Stimulated activated naive B cell treated with anti-CD40 and anti-IgM and Interleukin-4, amounts not matched to agents 10 μg/mL and 1 μg/mL and 100 μg/mL, for 72 hours (primary cell): ENCODE measurements around the gene TMEM109.

Experiments used
- ATAC-seq, 2 donors: fragments of 150-1000 bp; cut with Tn5 transposase; replicated peaks; 2 replicates each; pipeline ENCODE4 v1.10.0; 2021; ENCODE audit warnings: moderate library complexity in 1 of 2
- DNase-seq: peaks from one replicate; pipeline ENCODE4 v3.0.0; 2021
- H3K27ac Mint-ChIP-seq: one replicate; pipeline ENCODE4 v1.8.0; 2022; ENCODE audit warnings: mild to moderate bottlenecking, mixed read lengths
- H3K27me3 Mint-ChIP-seq, 2 donors: one replicate each; pipeline ENCODE4 v1.8.0; 2022; ENCODE audit warnings: mixed read lengths in 2 of 2
- H3K36me3 Mint-ChIP-seq, 2 donors: one replicate each; pipeline ENCODE4 v1.8.0; 2022; ENCODE audit warnings: mixed read lengths in 2 of 2, mild to moderate bottlenecking in 1 of 2
- H3K4me1 Mint-ChIP-seq, 2 donors: one replicate each; pipeline ENCODE4 v1.8.0; 2022; ENCODE audit warnings: mixed read lengths in 2 of 2, mild to moderate bottlenecking in 1 of 2
- H3K4me3 Mint-ChIP-seq, 2 donors: one replicate each; pipeline ENCODE4 v1.8.0; 2022; ENCODE audit warnings: mild to moderate bottlenecking in 2 of 2, mixed read lengths in 2 of 2, moderate library complexity in 1 of 2
- H3K9me3 Mint-ChIP-seq, 2 donors: one replicate each; pipeline ENCODE4 v1.8.0; 2022; ENCODE audit warnings: mixed read lengths in 2 of 2, mild to moderate bottlenecking in 1 of 2

The TMEM109 gene

GRCh38 chr11:60955571-60955970 is 41.6 kb downstream of the TMEM109 start:
- ATAC-seq (no peak), DNase-seq (no peak)
- Mint-ChIP-seq H3K36me3 (peaks cover 0 to 2% of the 10 kb centered on the region in 2 donors), H3K27me3 (no peaks in the 10 kb centered on the region), H3K27ac (no peak overlapping the region), H3K4me1 (peaks cover 33 to 42% of the 10 kb centered on the region in 2 donors), H3K4me3 (no peak overlapping the region), H3K9me3 (no peaks in the 10 kb centered on the region)

GRCh38 chr11:60957188-60957587 is 43.2 kb downstream of the TMEM109 start:
- no peaks in the 10 kb centered on the region for H3K36me3 Mint-ChIP-seq
- H3K27me3 Mint-ChIP-seq: no peaks in the 10 kb centered on the region
- H3K9me3 Mint-ChIP-seq: no peaks in the 10 kb centered on the region
- H3K4me1 Mint-ChIP-seq: peaks cover 30 to 38% of the 10 kb centered on the region in 2 donors
- H3K4me3 Mint-ChIP-seq: no peak overlapping the region
- DNase-seq (no peak), ATAC-seq (no peak)
- no peak overlapping the region for H3K27ac Mint-ChIP-seq

- H3K27me3 Mint-ChIP-seq: no peaks in the 10 kb centered on the region
- no peak for ATAC-seq
- peaks cover 10 to 16% of the 10 kb centered on the region in 2 donors for H3K4me1 Mint-ChIP-seq
- DNase-seq: no peak
- H3K4me3 Mint-ChIP-seq: no peak overlapping the region
- no peaks in the 10 kb centered on the region for H3K9me3 Mint-ChIP-seq
- H3K27ac Mint-ChIP-seq: no peak overlapping the region
- H3K36me3 Mint-ChIP-seq: no peaks in the 10 kb centered on the region
Measured at GRCh38 chr11:60959431-60959830, 45.5 kb downstream of the TMEM109 start.

GRCh38 chr11:60960405-60960804 is 46.4 kb downstream of the TMEM109 start:
- no peak overlapping the region for H3K27ac Mint-ChIP-seq

GRCh38 chr11:60964801-60965200 is 50.8 kb downstream of the TMEM109 start:
- no peak overlapping the region for H3K27ac Mint-ChIP-seq
- ATAC-seq (no peak), DNase-seq (no peak)
- H3K4me3 Mint-ChIP-seq: no peak overlapping the region
- H3K4me1 Mint-ChIP-seq: peaks cover under 1 to 3% of the 10 kb centered on the region in 2 donors
- peaks cover 0 to 3% of the 10 kb centered on the region in 2 donors for H3K9me3 Mint-ChIP-seq
- H3K27me3 Mint-ChIP-seq: peaks cover 0 to 6% of the 10 kb centered on the region in 2 donors
- H3K36me3 Mint-ChIP-seq: peaks cover 0 to 3% of the 10 kb centered on the region in 2 donors

More at GRCh38 chr11:60960405-60960804, 46.4 kb downstream of the TMEM109 start:
- Mint-ChIP-seq H3K9me3 (no peaks in the 10 kb centered on the region), H3K4me1 (peaks cover 7 to 11% of the 10 kb centered on the region in 2 donors), H3K27me3 (no peaks in the 10 kb centered on the region), H3K4me3 (no peak overlapping the region), H3K36me3 (no peaks in the 10 kb centered on the region)
- no peak for ATAC-seq
- no peak for DNase-seq

- peaks cover 0 to 3% of the 10 kb centered on the region in 2 donors for H3K36me3 Mint-ChIP-seq
- DNase-seq: no peak
- no peak overlapping the region for H3K4me3 Mint-ChIP-seq
- H3K4me1 Mint-ChIP-seq: peaks cover 17 to 20% of the 10 kb centered on the region in 2 donors
- H3K27me3 Mint-ChIP-seq: peaks cover 0 to 6% of the 10 kb centered on the region in 2 donors
- no peak for ATAC-seq
- no peak overlapping the region for H3K27ac Mint-ChIP-seq
- H3K9me3 Mint-ChIP-seq: peaks cover 0 to 3% of the 10 kb centered on the region in 2 donors
Measured at GRCh38 chr11:60966890-60967289, 52.9 kb downstream of the TMEM109 start.

- Mint-ChIP-seq H3K9me3 (peaks cover 0 to 3% of the 10 kb centered on the region in 2 donors), H3K4me3 (no peak overlapping the region), H3K4me1 (peaks cover 26 to 30% of the 10 kb centered on the region in 2 donors), H3K36me3 (peaks cover 0 to 3% of the 10 kb centered on the region in 2 donors), H3K27me3 (peaks cover 0 to 6% of the 10 kb centered on the region in 2 donors), H3K27ac (no peak overlapping the region)
- ATAC-seq: no peak
- no peak for DNase-seq
Measured at GRCh38 chr11:60968223-60968622, 54.3 kb downstream of the TMEM109 start.

- Mint-ChIP-seq H3K4me1 (peaks cover 30 to 31% of the 10 kb centered on the region in 2 donors), H3K27me3 (peaks cover 0 to 6% of the 10 kb centered on the region in 2 donors), H3K27ac (peak overlapping the region; percentile 43), H3K36me3 (peaks cover 0 to 3% of the 10 kb centered on the region in 2 donors), H3K4me3 (peak overlapping the region; percentile 5 to 54), H3K9me3 (peaks cover 0 to 3% of the 10 kb centered on the region in 2 donors)
- ATAC-seq: peak; percentile 83 to 85
- peak; percentile 45 for DNase-seq
Measured at GRCh38 chr11:60970369-60970774, 56.4 kb downstream of the TMEM109 start.

GRCh38 chr11:60970890-60971289 is 56.9 kb downstream of the TMEM109 start:
- Mint-ChIP-seq H3K36me3 (peaks cover 0 to 3% of the 10 kb centered on the region in 2 donors), H3K9me3 (peaks cover 0 to 3% of the 10 kb centered on the region in 2 donors), H3K27ac (peak overlapping the region; percentile 73), H3K27me3 (peaks cover 0 to 6% of the 10 kb centered on the region in 2 donors), H3K4me1 (peaks cover 30 to 31% of the 10 kb centered on the region in 2 donors), H3K4me3 (peak overlapping the region in 1 of 2 donors; percentile 42)
- ATAC-seq (no peak), DNase-seq (no peak)

GRCh38 chr11:60971520-60971919 is 57.6 kb downstream of the TMEM109 start, which contains the start of gene CD6:
Gene CD6, plus strand, starts transcription at chr11:60971680. Its CDS starts 186 bp downstream, at chr11:60971866.
- peak; percentile 35 for DNase-seq
- peaks cover 31 to 33% of the 10 kb centered on the region in 2 donors for H3K4me1 Mint-ChIP-seq

GRCh38 chr11:60972182-60973030 is 58.4 kb downstream of the TMEM109 start:
- Mint-ChIP-seq H3K27ac (peak overlapping the region; percentile 62), H3K27me3 (peaks cover 0 to 3% of the 10 kb centered on the region in 2 donors), H3K4me3 (peak overlapping the region in 1 of 2 donors; percentile 69), H3K4me1 (peaks cover 40% of the 10 kb centered on the region in 2 donors), H3K9me3 (peaks cover 0 to 3% of the 10 kb centered on the region in 2 donors), H3K36me3 (peaks cover 0 to 3% of the 10 kb centered on the region in 2 donors)
- ATAC-seq (no peak), DNase-seq (no peak)

More at GRCh38 chr11:60971520-60971919, 57.6 kb downstream of the TMEM109 start, which contains the start of gene CD6:
- peaks cover 0 to 3% of the 10 kb centered on the region in 2 donors for H3K36me3 Mint-ChIP-seq
- peak within 1 kb of the TSS; percentile 73 for H3K27ac Mint-ChIP-seq
- peaks cover 0 to 3% of the 10 kb centered on the region in 2 donors for H3K9me3 Mint-ChIP-seq
- H3K4me3 Mint-ChIP-seq: peak within 1 kb of the TSS; percentile 64 to 69
- ATAC-seq: peak; percentile 88
- peaks cover 0 to 6% of the 10 kb centered on the region in 2 donors for H3K27me3 Mint-ChIP-seq
